Panc1 (cell line): Measurements from ENCODE around the gene AJUBA. TPM values are rescaled to one million over a fixed set of nuclear protein-coding genes. Genes with fewer than 3 reads are reported as not detected.

Source experiments
- ATAC-seq: fragments of 200-7000 bp; cut with Tn5 transposase; 2 replicates; pipeline ENCODE4 v1.9.1; 2020; ENCODE audit warnings: mild to moderate bottlenecking, moderate library complexity
- BruUV-seq: library from RNA; stranded (reverse); fragments of 400-500 nt; replicated peaks from 2 replicates; lab custom pipeline; 2021; lab: Mats Ljungman, UMichigan
- CTCF ChIA-PET: fragments of 300-600 bp; sonication (Branson Sonifier 250); formaldehyde crosslinking; loops from one replicate; lab custom pipeline; 2022; ENCODE audit warnings: antibody characterized with exemption; lab: Charles Lee
- POLR2A ChIA-PET: fragments of 300-600 bp; sonication (Branson Sonifier 250); formaldehyde crosslinking; loops from one replicate; lab custom pipeline; 2022; ENCODE audit warnings: antibody characterized with exemption; lab: Charles Lee
- DNase-seq: peaks from one replicate; pipeline ENCODE4 v3.0.0-alpha.2; 2010; ENCODE audit warnings: low read depth, low spot score
- H3K27ac ChIP-seq: 2 replicates; pipeline ENCODE4 v1.5.1; 2011; ENCODE audit warnings: mild to moderate bottlenecking, low read length, inconsistent platforms
- H3K27me3 ChIP-seq: fragments of 200-500 bp; sonication (Bioruptor generic); 2 replicates; pipeline ENCODE4 v1.6.0; 2014; ENCODE audit warnings: low read length, inconsistent platforms; ENCODE audit not compliant: control insufficient read depth, insufficient read depth
- H3K36me3 ChIP-seq: fragments of 200-500 bp; sonication (Bioruptor generic); 2 replicates; pipeline ENCODE4 v1.5.1; 2014; ENCODE audit warnings: inconsistent platforms, mild to moderate bottlenecking, low read length, moderate library complexity; ENCODE audit not compliant: control insufficient read depth, insufficient read depth
- H3K4me1 ChIP-seq: 2 replicates; pipeline ENCODE4 v1.5.1; 2011; ENCODE audit warnings: inconsistent platforms, mild to moderate bottlenecking, low read length, moderate library complexity; ENCODE audit not compliant: control insufficient read depth, insufficient read depth
- H3K4me3 ChIP-seq, 2 experiments: 2 replicates each; pipeline ENCODE4 v1.5.1; 2011 to 2012; ENCODE audit warnings: low read depth in 2 of 2, low read length in 2 of 2, mild to moderate bottlenecking in 2 of 2, inconsistent platforms in 1 of 2, moderate library complexity in 1 of 2
- H3K9me3 ChIP-seq: fragments of 200-500 bp; sonication (Bioruptor generic); 2 replicates; pipeline ENCODE4 v1.5.1; 2014; ENCODE audit warnings: low read depth, mild to moderate bottlenecking, inconsistent platforms, low read length, moderate library complexity; ENCODE audit not compliant: control insufficient read depth, insufficient read depth
- POLR2AphosphoS5 ChIP-seq: IDR thresholded peaks from 2 replicates; pipeline ENCODE4 v1.6.1; 2012; ENCODE audit warnings: mild to moderate bottlenecking, low read depth, low read length, moderate library complexity
- SIN3A ChIP-seq: IDR thresholded peaks from 2 replicates; pipeline ENCODE4 v1.6.1; 2012; ENCODE audit warnings: low read depth, mild to moderate bottlenecking, low read length, moderate library complexity, borderline replicate concordance; ENCODE audit not compliant: insufficient read depth
- TCF7L2 ChIP-seq: IDR thresholded peaks from 2 replicates; pipeline ENCODE4 v1.6.1; 2011; ENCODE audit warnings: mild to moderate bottlenecking, low read depth, low read length, inconsistent platforms
- in situ Hi-C: cut with HindIII; loops from 2 replicates; pipeline ENCODE4 v1.10.0; 2016; ENCODE audit warnings: low sequenced_read_pairs, low pct_unique_long_range_greater_than_20kb
- intact Hi-C: fragments of 100-400 bp; cut with micrococcal nuclease; formaldehyde crosslinking; loops from one replicate; pipeline ENCODE4 v1.10.0; 2022; ENCODE audit not compliant: unreplicated experiment
- total RNA-seq: library from RNA; stranded (reverse); gene quantifications from one replicate; pipeline ENCODE4 v1.2.1, GENCODE V29; 2021; ENCODE audit not compliant: unreplicated experiment
- TF ChIP-seq, protein P1 (sequence below): fragments of 450-650 bp; IDR thresholded peaks from 2 replicates; pipeline ENCODE4 v1.5.1; 2017; ENCODE audit warnings: mild to moderate bottlenecking
- TF ChIP-seq, protein P2 (sequence below), 2 experiments: IDR thresholded peaks; 2 replicates each; pipeline ENCODE4 v1.6.1; 2011 to 2012; ENCODE audit warnings: low read depth in 2 of 2, control low read depth in 1 of 2, low read length in 1 of 2, mild to moderate bottlenecking in 1 of 2, moderate library complexity in 1 of 2; ENCODE audit not compliant: insufficient read depth in 1 of 2

Gene AJUBA
- total RNA-seq, 1 experiment from 2014 or later = 50.2 TPM

DNA sequence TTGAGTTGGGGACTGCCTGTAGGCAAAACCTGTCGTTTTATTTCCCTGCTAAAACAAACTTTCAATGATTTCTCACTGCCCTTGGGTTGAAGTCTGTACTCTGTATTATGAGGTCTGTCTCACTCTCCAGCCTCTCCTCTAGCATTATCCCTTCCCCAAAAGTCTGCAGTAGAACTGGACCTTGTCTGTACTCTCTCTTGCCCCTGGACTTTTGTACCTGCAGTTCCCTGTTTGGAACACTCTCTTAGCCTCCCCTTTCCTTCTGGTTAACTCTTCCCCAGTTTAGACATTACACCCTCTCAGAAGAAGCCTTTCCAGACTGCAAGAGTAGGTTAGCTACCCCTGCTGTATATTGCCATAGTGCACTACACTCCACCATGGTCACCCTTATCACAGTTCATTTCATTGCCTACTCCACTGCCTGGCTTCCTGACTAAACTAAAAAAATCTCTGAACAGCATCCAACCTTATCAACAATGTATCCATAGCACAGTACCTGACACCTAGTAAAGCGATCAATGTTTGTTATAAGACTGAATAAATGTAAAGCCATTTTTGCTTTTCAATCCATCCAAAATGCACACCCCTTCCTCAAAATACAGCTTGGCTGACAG is 3.6 kb upstream of the AJUBA start:
- no peak overlapping the region for H3K4me3 ChIP-seq
- H3K36me3 ChIP-seq = no peaks in the 10 kb centered on the region
- H3K9me3 ChIP-seq = no peaks in the 10 kb centered on the region
- in situ Hi-C loops = no loop called here
- H3K4me1 ChIP-seq = no peaks in the 10 kb centered on the region
- CTCF ChIA-PET = interaction anchor here (0.5 to 2.2 kb wide), 15 partner anchors 9 to 119 kb away, joined by 3 to 21 read pairs (median 5); partner anchors contain the start of genes ACIN1, C14orf119 and CIROP
- intact Hi-C loops = loop anchor here (1.0 kb wide), 1 partner anchor 72 kb away; no protein-coding TSS in a partner anchor
- no peak for DNase-seq
- TF ChIP-seq, protein P1, sequence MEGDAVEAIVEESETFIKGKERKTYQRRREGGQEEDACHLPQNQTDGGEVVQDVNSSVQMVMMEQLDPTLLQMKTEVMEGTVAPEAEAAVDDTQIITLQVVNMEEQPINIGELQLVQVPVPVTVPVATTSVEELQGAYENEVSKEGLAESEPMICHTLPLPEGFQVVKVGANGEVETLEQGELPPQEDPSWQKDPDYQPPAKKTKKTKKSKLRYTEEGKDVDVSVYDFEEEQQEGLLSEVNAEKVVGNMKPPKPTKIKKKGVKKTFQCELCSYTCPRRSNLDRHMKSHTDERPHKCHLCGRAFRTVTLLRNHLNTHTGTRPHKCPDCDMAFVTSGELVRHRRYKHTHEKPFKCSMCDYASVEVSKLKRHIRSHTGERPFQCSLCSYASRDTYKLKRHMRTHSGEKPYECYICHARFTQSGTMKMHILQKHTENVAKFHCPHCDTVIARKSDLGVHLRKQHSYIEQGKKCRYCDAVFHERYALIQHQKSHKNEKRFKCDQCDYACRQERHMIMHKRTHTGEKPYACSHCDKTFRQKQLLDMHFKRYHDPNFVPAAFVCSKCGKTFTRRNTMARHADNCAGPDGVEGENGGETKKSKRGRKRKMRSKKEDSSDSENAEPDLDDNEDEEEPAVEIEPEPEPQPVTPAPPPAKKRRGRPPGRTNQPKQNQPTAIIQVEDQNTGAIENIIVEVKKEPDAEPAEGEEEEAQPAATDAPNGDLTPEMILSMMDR = no peak
- TF ChIP-seq, protein P2, sequence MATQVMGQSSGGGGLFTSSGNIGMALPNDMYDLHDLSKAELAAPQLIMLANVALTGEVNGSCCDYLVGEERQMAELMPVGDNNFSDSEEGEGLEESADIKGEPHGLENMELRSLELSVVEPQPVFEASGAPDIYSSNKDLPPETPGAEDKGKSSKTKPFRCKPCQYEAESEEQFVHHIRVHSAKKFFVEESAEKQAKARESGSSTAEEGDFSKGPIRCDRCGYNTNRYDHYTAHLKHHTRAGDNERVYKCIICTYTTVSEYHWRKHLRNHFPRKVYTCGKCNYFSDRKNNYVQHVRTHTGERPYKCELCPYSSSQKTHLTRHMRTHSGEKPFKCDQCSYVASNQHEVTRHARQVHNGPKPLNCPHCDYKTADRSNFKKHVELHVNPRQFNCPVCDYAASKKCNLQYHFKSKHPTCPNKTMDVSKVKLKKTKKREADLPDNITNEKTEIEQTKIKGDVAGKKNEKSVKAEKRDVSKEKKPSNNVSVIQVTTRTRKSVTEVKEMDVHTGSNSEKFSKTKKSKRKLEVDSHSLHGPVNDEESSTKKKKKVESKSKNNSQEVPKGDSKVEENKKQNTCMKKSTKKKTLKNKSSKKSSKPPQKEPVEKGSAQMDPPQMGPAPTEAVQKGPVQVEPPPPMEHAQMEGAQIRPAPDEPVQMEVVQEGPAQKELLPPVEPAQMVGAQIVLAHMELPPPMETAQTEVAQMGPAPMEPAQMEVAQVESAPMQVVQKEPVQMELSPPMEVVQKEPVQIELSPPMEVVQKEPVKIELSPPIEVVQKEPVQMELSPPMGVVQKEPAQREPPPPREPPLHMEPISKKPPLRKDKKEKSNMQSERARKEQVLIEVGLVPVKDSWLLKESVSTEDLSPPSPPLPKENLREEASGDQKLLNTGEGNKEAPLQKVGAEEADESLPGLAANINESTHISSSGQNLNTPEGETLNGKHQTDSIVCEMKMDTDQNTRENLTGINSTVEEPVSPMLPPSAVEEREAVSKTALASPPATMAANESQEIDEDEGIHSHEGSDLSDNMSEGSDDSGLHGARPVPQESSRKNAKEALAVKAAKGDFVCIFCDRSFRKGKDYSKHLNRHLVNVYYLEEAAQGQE (IDR thresholded peaks at IDR 0.05; ENCODE audit: insufficient read depth in 1 of 2, low read depth in 2 of 2, low read length in 1 of 2) = no peak
- TF ChIP-seq TCF7L2 = no peak
- TF ChIP-seq POLR2AphosphoS5 = no peak
- no peak for TF ChIP-seq SIN3A
- POLR2A ChIA-PET = interaction anchor here (0.5 kb wide), 1 partner anchor 15 kb away, joined by 5 read pairs; no protein-coding TSS in a partner anchor
- no TSS peak for BruUV-seq
- no peaks in the 10 kb centered on the region for H3K27me3 ChIP-seq
- no peak for ATAC-seq
- no peak overlapping the region for H3K27ac ChIP-seq

DNA sequence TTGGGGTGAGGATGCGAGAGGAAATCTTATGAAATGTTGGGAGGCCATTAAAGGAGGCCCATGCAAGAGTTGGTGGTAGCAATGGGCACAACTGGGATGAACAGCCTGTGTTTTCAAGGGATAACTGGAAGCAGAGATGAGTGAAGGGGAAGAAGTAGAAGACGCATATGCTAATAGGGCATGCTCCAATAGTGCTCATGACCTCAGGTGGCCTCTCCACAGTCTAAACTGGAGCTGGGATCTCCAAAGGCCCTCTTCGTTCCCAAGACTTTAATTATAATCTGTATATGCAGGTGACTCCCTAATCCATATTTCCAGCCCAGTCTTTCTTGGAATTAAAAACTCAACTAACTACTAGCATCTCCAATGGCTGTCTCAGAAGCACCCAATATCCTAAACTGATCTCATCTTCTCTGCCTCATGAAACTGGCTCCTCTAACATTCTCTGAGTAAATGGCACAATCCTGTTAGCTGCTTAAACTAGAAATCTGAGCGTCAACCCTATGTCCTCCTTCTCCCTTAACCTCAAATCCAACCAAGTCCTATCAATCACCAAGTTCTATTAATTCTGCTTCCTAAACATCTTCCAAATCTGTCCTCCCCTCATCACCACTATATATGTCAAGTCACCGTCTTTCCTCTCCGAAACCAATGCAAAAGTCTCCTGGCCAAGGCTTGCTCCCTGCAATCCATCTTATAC is 2.8 kb upstream of the AJUBA start:
- intact Hi-C loops (no loop called here), in situ Hi-C loops (no loop called here)
- H3K27me3 ChIP-seq = no peaks in the 10 kb centered on the region
- TF ChIP-seq TCF7L2 (no peak), POLR2AphosphoS5 (no peak), SIN3A (no peak)
- TF ChIP-seq, protein P2 (IDR thresholded peaks at IDR 0.05; ENCODE audit: insufficient read depth in 1 of 2, low read depth in 2 of 2, low read length in 1 of 2) = no peak
- TF ChIP-seq, protein P1 = no peak
- no peaks in the 10 kb centered on the region for H3K9me3 ChIP-seq
- no peak for ATAC-seq
- BruUV-seq = no TSS peak
- ChIA-PET POLR2A (interaction anchor here (0.6 kb wide), 1 partner anchor 77 kb away, joined by 13 read pairs; no protein-coding TSS in a partner anchor), CTCF (interaction anchor here (0.6 to 2.2 kb wide), 4 partner anchors 12 to 73 kb away, joined by 3 to 16 read pairs (median 12); no protein-coding TSS in a partner anchor)
- no peak overlapping the region for H3K27ac ChIP-seq
- H3K36me3 ChIP-seq = no peaks in the 10 kb centered on the region
- H3K4me3 ChIP-seq = no peak overlapping the region
- H3K4me1 ChIP-seq = no peaks in the 10 kb centered on the region
- DNase-seq = no peak
